GM23338 (cell line): Measurements from ENCODE around the gene ZNRF2. TPM values are rescaled to one million over a fixed set of nuclear protein-coding genes. Genes with fewer than 3 reads are reported as not detected.

Source experiments
- ATAC-seq: fragments of 200-7000 bp; cut with Tn5 transposase; 3 replicates; pipeline ENCODE4 v1.9.1; 2020
- DNase-seq: peaks from one replicate; pipeline ENCODE4 v3.0.0-alpha.2; 2015; ENCODE audit warnings: low spot score
- H2AFZ ChIP-seq: fragments of 200-600 bp; sonication (generic); 2 replicates; pipeline ENCODE4 v1.8.0; 2016; ENCODE audit warnings: antibody characterized with exemption, mild to moderate bottlenecking, moderate library complexity
- H3F3A ChIP-seq: fragments of 200-600 bp; sonication (generic); replicated peaks from 2 replicates; pipeline ENCODE4 v1.8.0; 2017; ENCODE audit warnings: antibody characterized with exemption, mixed run types, low read depth
- H3K27ac ChIP-seq: fragments of 200-600 bp; sonication (generic); 2 replicates; pipeline ENCODE4 v1.6.1; 2016; ENCODE audit warnings: low read depth
- H3K27me3 ChIP-seq: fragments of 200-600 bp; sonication (generic); 2 replicates; pipeline ENCODE4 v1.8.0; 2016; ENCODE audit warnings: mild to moderate bottlenecking, mixed run types, moderate library complexity; ENCODE audit not compliant: insufficient read depth
- H3K36me3 ChIP-seq: fragments of 200-600 bp; sonication (generic); 2 replicates; pipeline ENCODE4 v1.8.0; 2016; ENCODE audit warnings: mild to moderate bottlenecking; ENCODE audit not compliant: insufficient read depth
- H3K4me1 ChIP-seq: fragments of 200-600 bp; sonication (generic); 2 replicates; pipeline ENCODE4 v1.8.0; 2016; ENCODE audit warnings: mild to moderate bottlenecking, moderate library complexity; ENCODE audit not compliant: insufficient read depth
- H3K4me2 ChIP-seq: fragments of 200-600 bp; sonication (generic); 2 replicates; pipeline ENCODE4 v1.7.1; 2017; ENCODE audit warnings: mixed run types
- H3K4me3 ChIP-seq: fragments of 200-600 bp; sonication (generic); 2 replicates; pipeline ENCODE4 v1.6.1; 2016; ENCODE audit warnings: mixed run types
- H3K79me2 ChIP-seq: fragments of 200-600 bp; sonication (generic); replicated peaks from 2 replicates; pipeline ENCODE4 v1.8.0; 2017; ENCODE audit warnings: mild to moderate bottlenecking; ENCODE audit not compliant: insufficient read depth
- H3K9me2 ChIP-seq: fragments of 200-600 bp; sonication (generic); 2 replicates; pipeline ENCODE4 v1.8.0; 2017; ENCODE audit not compliant: insufficient read depth
- H4K20me1 ChIP-seq: fragments of 200-600 bp; sonication (generic); replicated peaks from 2 replicates; pipeline ENCODE4 v1.8.0; 2017; ENCODE audit warnings: mild to moderate bottlenecking; ENCODE audit not compliant: insufficient read depth
- H3K27ac Mint-ChIP-seq: 2 replicates; pipeline ENCODE4 v1.8.0; 2020; ENCODE audit warnings: inconsistent platforms, mild to moderate bottlenecking, moderate library complexity, mixed read lengths
- H3K27me3 Mint-ChIP-seq: 3 replicates; pipeline ENCODE4 v1.8.0; 2022; ENCODE audit warnings: low read depth, mild to moderate bottlenecking, moderate library complexity, mixed read lengths, inconsistent platforms; ENCODE audit not compliant: insufficient read depth, poor library complexity
- H3K36me3 Mint-ChIP-seq: 3 replicates; pipeline ENCODE4 v1.8.0; 2021; ENCODE audit warnings: low read depth, mild to moderate bottlenecking, inconsistent platforms, moderate library complexity, mixed read lengths
- H3K4me1 Mint-ChIP-seq: 3 replicates; pipeline ENCODE4 v1.8.0; 2020; ENCODE audit warnings: mild to moderate bottlenecking, inconsistent platforms, mixed read lengths
- H3K4me3 Mint-ChIP-seq: 3 replicates; pipeline ENCODE4 v1.8.0; 2021; ENCODE audit warnings: moderate library complexity, mild to moderate bottlenecking, inconsistent platforms, mixed read lengths
- H3K9me3 Mint-ChIP-seq: 3 replicates; pipeline ENCODE4 v1.8.0; 2020; ENCODE audit warnings: moderate library complexity, mild to moderate bottlenecking, inconsistent platforms, mixed read lengths
- CTCF ChIP-seq, 2 experiments: fragments of 200-600 bp in 1 of 2; sonication (generic) in 1 of 2; conservative IDR thresholded peaks; 2 replicates each; pipeline versions ENCODE4 v1.5.1 to v1.6.1; 2016 to 2017; ENCODE audit warnings: antibody characterized with exemption in 2 of 2, low read depth in 2 of 2, mild to moderate bottlenecking in 2 of 2, moderate library complexity in 1 of 2
- EZH2 ChIP-seq: fragments of 200-600 bp; sonication (generic); IDR thresholded peaks from one replicate; pipeline ENCODE4 v1.8.0; 2017; ENCODE audit warnings: antibody characterized with exemption, mild to moderate bottlenecking, low read depth; ENCODE audit not compliant: unreplicated experiment
- EZH2phosphoT487 ChIP-seq: fragments of 200-600 bp; sonication (generic); IDR thresholded peaks from one replicate; pipeline ENCODE4 v1.8.1; 2018; ENCODE audit warnings: antibody characterized with exemption; ENCODE audit not compliant: unreplicated experiment
- JUNB ChIP-seq: IDR thresholded peaks from one replicate; pipeline ENCODE4 v1.6.1; 2016; ENCODE audit warnings: antibody characterized with exemption; ENCODE audit not compliant: unreplicated experiment
- POLR2AphosphoS5 ChIP-seq: IDR thresholded peaks from 2 replicates; pipeline ENCODE4 v1.6.1; 2016; ENCODE audit warnings: antibody characterized with exemption, low read depth
- REST ChIP-seq: IDR thresholded peaks from one replicate; pipeline ENCODE4 v1.6.1; 2018; ENCODE audit warnings: antibody characterized with exemption; ENCODE audit not compliant: unreplicated experiment
- ZNF462 ChIP-seq: fragments of 250-450 bp; sonication (Bioruptor Pico); IDR thresholded peaks from 2 replicates; pipeline ENCODE4 v1.5.0; 2020; ENCODE audit warnings: mild to moderate bottlenecking, moderate library complexity
- polyA plus RNA-seq: library from polyadenylated mRNA; unstranded; fragments of >200 nt; fragmentation: Nextera tagmentation; extraction: Ambion mirVana; gene quantifications from 2 replicates; pipeline ENCODE4 v1.2.1, GENCODE V29; 2016
- total RNA-seq: library from RNA; depleted of rRNA; stranded (reverse); fragments of >200 nt; shearing (Covaris generic); gene quantifications from 2 replicates; pipeline ENCODE4 v1.2.3, GENCODE V29; 2014

The ZNRF2 gene
- total and polyA plus RNA-seq, 2 experiments from 2014 or later = 6.0 to 34.7 TPM

- H3K36me3 Mint-ChIP-seq = no peaks in the 10 kb centered on the region
- no peaks in the 10 kb centered on the region for H3K36me3 ChIP-seq
- ATAC-seq (no peak), DNase-seq (no peak)
- no peaks in the 10 kb centered on the region for H3K27me3 Mint-ChIP-seq
- H4K20me1 ChIP-seq = no peaks in the 10 kb centered on the region
- no peaks in the 10 kb centered on the region for H3K9me2 ChIP-seq
- no peak overlapping the region for H3K4me2 ChIP-seq
- no peaks in the 10 kb centered on the region for H3K4me1 ChIP-seq
- H3K79me2 ChIP-seq = no peaks in the 10 kb centered on the region
- no peak overlapping the region for H3K27ac Mint-ChIP-seq
- no peak overlapping the region for H3K27ac ChIP-seq
- H3K4me1 Mint-ChIP-seq = 0 out of 3 replicates have a peak, but pooled peaks cover under 1% of the 10 kb centered on the region
- H2AFZ ChIP-seq = no peak overlapping the region
- no peak overlapping the region for H3K4me3 ChIP-seq
- no peaks in the 10 kb centered on the region for H3F3A ChIP-seq
- TF ChIP-seq REST (no peak), CTCF (conservative IDR thresholded peaks at IDR 0.05; ENCODE audit: low read depth in 2 of 2) (no peak), EZH2 (no peak), JUNB (no peak), EZH2phosphoT487 (no peak), POLR2AphosphoS5 (no peak), ZNF462 (CRISPR knock-in tag) (no peak)
- no peaks in the 10 kb centered on the region for H3K27me3 ChIP-seq
- H3K4me3 Mint-ChIP-seq = no peak overlapping the region
- no peaks in the 10 kb centered on the region for H3K9me3 Mint-ChIP-seq
Measured at GRCh38 chr7:30252885-30253795, 31.3 kb upstream of the ZNRF2 start.
